Stomach (tissue), 4 donors: ENCODE data around the gene PLEKHG4B.

Experiments
- CTCF ChIP-seq, 7 experiments: fragments of 450-650 bp in 4 of 7; fragments of 200-600 bp in 3 of 7; sonication (generic) in 3 of 7; IDR thresholded peaks; one replicate each; pipeline ENCODE4 v1.5.1; 2016 to 2019; ENCODE audit warnings: antibody characterized with exemption in 7 of 7, control low read depth in 2 of 7, mild to moderate bottlenecking in 1 of 7
- EP300 ChIP-seq: sonication (generic); formaldehyde crosslinking; IDR thresholded peaks from one replicate; pipeline ENCODE4 v1.6.1; 2017; ENCODE audit warnings: antibody characterized with exemption

GRCh38 chr5:234450-234849 is 142.5 kb downstream of the PLEKHG4B start:
- TF ChIP-seq CTCF (IDR thresholded peaks at IDR 0.05) (no peak), EP300 (no peak)
